Testis (tissue), 2 donors: ENCODE measurements around the gene CSRNP3.

ENCODE experiments used
- CTCF ChIP-seq, 3 experiments: fragments of 450-650 bp in 2 of 3; fragments of 200-600 bp in 1 of 3; sonication (generic) in 1 of 3; IDR thresholded peaks; one replicate each; pipeline ENCODE4 v1.5.1; 2016 to 2019; ENCODE audit warnings: antibody characterized with exemption in 3 of 3, mild to moderate bottlenecking in 2 of 3, moderate library complexity in 1 of 3
- POLR2A ChIP-seq: fragments of 450-650 bp; IDR thresholded peaks from one replicate; pipeline ENCODE4 v1.6.1; 2017; ENCODE audit warnings: antibody characterized with exemption, mild to moderate bottlenecking, moderate library complexity

GRCh38 chr2:165533331-165533730 lies 63.8 kb downstream of the CSRNP3 start:
- TF ChIP-seq CTCF (IDR thresholded peaks at IDR 0.05) (no peak), POLR2A (no peak)
